Measurements from ENCODE around the gene TRIM44.
"Not testable (repeated sequence)": the region's sequence is repeated elsewhere in the genome, so short reads cannot be mapped to it uniquely, and the experiment has no call there.

The TRIM44 gene

DNA sequence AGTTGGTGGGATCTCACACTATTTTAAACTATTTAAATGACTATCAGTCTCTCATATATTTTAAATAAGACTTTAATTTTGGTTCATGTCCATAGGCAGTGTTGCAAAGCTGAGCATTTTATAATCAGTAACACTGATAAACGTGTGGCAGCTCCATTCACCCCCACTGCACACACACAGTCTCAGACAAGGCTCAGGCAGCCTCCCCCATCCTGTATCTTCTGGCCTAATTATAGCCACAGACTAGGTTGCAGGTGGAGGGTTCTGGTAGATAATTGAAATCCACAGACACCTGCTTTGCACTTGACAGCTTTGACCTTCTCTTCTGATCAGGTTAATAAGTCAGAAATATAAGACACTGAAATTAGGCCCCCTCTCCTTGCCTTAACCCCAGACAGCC lies 162.8 kb downstream of the TRIM44 start:
- DNase-seq: no peak

DNA sequence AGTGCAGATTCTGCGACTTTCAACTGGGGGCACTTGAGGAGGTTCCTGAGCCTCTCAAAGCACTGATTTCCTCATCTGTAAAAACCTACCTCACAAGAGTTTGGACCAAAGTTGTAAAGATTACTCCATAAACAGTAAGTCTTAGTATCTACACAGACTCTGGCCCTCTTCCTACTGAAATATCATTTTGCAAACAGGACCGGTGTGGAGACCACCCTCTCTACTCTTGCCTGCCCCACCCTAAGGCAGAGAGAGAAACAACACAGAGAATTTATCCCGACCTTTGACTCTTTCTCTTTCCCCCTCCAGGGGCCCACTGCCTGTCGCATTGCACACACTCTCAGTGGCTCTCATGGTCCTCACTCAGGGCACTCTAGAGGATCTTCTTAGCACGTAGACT lies 163.4 kb downstream of the TRIM44 start:
- DNase-seq: no peak

DNA sequence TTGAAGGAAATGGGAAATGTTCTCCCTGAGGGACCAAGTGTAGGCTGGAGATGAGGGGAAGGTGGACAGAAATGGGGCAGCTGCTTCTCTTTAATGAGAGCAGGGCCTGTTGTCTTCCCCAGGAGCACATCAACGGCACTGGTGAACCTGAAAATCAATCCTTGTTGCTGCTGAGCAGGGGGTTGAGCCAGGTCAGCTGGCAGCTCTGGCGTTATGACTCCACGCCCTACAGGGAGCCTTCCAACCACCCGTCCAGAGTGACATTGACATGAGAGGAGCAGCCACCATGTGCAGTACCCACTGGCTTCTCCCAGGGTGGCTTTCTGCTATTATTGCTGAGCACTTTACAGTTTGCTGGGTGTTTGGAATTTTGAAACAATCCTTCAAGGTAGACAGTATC lies 164.4 kb downstream of the TRIM44 start:
- no peak for DNase-seq

- no peak for DNase-seq
Measured at GRCh38 chr11:35836205-35836604, 173.6 kb downstream of the TRIM44 start.

DNA sequence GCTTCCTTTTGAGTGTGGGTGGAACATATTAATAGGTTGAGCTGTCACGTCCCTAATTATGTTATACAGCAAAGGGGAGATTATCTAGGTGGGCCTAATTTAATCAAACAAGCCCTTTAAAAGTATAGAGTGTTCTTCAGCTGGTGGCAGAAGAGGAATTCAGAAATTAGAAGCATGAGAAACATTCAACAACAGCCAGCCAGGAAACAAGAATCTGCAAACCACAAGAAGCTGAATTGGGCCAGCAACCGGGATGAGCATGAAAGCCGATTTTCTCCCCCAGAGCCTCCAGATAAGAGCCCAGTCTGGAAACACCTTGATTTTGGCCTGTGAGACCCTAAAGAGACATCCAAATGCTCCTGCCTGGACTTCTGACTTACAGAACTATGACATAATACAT lies 175.5 kb downstream of the TRIM44 start:
- DNase-seq: no peak

DNA sequence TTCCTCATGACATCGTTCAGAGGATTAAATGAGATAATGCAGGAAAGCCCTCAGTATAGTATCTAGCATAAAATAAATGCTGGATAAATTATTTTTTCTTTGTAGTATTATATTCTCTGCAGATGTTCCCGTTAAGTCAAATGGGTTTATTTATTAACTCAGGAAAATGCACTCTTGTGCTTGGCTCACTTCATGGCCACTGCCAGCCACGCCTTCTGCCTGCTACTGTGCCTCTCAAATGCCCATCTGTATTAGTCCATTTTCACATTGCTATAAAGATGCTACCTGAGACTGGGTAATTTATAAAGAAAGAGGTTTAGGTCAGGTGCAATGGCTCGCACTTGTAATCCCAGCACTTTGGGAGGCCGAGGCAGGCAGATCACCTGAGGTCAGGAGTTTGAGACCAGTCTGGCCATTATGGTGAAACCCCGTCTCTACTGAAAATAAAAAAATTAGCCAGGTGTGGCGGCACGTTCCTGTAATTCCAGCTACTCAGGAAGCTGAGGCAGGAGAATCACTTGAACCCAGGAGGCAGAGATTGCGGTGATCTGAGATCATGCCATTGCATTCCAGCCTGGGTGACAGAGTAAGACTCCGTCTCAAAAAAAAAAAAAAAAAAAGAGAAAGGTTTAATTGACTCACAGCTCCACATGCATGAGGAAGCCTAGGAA lies 176.3 kb downstream of the TRIM44 start:
- DNase-seq: not testable (repeated sequence)

DNA sequence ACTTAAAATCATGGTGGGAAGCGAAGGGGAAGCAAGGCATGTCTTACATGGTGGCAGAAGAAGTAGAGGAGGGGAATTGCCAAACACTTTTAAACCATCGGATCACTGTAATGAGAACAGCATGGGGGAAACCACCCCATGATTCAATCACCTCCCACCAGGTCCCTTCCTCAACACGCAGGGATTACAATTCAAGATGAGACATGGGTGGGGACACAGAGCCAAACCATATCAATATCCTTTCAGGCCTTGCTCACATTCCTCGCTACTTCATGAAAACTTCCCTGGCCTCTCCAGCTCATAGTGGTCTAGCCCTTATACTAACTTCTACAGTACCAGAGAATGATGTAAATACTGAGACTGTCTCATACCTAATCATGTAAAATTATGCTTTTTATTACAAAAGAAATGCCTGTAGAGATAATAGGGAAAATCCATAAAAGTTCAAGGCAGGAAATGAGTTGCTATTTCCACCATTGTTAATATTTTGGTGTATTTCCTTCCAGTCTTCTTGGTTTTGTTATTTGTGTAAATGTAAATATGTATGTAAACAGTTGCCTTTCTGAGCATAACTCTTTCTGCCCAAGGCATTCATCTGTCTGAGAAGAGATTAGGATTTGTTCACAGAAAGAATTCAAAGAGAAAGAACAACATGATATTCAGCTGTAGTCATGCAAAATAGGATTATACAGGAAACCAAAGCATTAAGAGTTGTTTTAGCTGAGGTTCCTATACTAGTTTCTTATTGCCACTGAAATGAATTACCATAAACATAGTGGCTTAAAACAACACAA lies 177.0 kb downstream of the TRIM44 start:
- DNase-seq: no peak

- DNase-seq: no peak
Measured at GRCh38 chr11:35841733-35842132, 179.2 kb downstream of the TRIM44 start.

GRCh38 chr11:35842958-35843357 lies 180.4 kb downstream of the TRIM44 start:
- no peak for DNase-seq

GRCh38 chr11:35844579-35844978 lies 182.0 kb downstream of the TRIM44 start:
- DNase-seq: no peak

DNA sequence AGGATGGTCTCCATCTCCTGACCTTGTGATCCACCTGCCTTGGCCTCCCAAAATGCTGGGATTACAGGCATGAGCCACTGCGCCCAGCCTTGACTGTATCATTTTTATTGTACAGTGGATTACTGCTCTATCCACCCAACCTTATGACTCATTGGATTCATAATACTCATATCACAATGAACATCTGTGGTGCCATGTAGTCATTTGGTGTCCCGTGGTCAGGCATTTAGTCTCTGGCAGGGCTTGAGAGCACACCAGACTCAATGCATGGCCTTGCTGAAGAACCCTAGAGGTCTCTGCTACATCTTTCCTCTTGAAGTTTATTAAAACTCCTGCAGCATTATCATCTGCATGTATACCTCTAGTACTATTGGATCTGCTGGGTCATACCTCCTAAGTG lies 183.3 kb downstream of the TRIM44 start:
- DNase-seq: no peak

DNA sequence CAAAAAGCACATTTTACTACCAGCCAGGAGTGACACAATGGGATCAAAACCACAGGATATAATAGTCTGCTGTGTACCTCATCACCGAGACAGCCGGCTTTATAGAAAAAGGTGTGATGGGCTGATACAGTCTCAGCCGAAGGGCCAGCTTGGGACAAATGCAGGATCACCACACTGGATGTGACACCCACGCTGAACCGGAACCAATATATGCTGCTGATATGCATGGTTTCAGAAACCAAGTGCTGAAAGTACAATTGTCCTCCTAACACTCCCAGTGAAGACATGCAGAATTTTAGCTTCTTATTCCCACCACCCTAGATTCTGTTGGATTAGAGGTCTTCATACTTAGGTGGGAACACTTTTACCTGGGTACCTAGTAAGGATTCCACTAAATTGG lies 184.3 kb downstream of the TRIM44 start:
- no peak for DNase-seq

GRCh38 chr11:35847473-35847872 lies 184.9 kb downstream of the TRIM44 start:
- DNase-seq: no peak

- no peak for DNase-seq
Measured at GRCh38 chr11:35848616-35849015, 186.0 kb downstream of the TRIM44 start.

DNA sequence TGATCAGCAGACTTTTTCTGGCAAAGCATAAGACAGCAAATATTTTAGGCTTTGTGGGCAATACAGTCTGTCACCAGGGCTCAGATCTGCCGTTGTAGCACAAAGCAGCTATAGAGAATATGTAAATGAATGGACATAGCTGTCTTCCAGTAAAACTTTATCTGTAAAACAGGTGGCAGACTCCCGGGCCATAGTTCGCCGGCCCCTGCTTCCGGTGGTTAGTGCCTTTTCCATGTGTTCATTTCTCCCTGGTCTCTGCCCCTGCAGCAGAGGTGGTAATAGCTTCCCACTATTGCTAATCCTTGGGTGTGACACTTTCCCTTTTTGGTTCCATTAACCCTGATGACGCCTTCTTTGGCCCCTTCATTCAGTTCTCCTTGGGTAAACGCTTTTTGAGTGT lies 187.6 kb downstream of the TRIM44 start:
- DNase-seq: no peak

- DNase-seq: no peak
Measured at GRCh38 chr11:35851342-35851741, 188.8 kb downstream of the TRIM44 start.

- no peak for DNase-seq
Measured at GRCh38 chr11:35852056-35852455, 189.5 kb downstream of the TRIM44 start.

DNA sequence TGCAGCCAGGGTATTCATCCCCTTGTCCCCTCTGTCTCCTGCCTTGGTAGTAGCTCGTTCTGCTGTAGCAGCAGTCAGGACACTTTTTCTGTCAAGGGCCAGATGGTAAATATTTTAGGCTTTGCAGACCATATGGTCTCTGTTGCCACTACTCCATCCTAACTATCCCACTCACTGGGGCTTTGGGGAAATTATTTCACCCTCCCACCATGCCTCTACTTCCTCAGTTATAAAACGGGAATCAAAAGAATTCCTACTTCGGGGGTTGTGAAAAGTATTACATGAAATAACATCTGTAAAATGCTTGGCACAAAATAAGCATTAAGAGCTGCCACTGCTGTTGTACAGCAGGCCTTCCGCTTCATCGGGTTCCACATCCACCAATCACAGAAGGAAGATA lies 191.4 kb downstream of the TRIM44 start:
- DNase-seq: peak; percentile 69

DNA sequence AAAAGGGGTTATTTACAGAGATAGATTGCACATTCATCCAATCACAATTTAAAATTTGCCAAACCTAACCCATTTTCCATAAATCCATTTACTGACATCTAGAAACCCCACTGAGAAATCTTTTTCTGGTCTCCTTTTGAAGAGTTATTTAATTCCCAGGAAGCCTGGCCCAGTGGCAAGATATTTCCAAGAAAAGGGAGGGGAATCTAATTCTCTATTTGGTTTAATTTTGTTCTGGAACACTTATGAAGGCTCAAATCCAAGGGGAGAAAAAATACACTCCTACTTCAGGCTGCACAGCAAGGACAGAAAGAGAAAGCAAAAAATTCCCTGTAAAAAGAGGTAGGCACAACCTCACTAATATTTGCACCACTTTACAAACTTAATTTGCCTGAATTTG lies 193.1 kb downstream of the TRIM44 start:
- no peak for DNase-seq

GRCh38 chr11:35856259-35856658 lies 193.7 kb downstream of the TRIM44 start:
- DNase-seq: no peak

DNA sequence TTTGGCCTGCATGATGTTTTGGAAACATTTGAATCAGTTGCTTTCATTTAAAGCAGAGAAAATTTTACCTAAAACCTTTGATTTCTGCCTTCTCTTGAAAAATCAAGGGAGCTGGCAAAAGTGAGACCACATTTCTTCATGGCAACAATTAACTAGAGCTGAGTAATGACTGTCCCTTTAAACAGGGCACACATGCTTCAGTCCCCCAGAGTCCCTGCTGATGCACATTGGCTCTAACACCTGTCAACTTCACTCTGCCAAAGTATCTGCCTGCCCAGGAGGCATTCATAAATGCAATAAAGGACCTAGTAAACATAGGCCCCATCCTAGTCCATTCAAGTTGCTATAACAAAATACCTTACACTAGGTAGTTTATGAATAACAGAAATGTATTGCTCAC lies 194.2 kb downstream of the TRIM44 start:
- no peak for DNase-seq

DNA sequence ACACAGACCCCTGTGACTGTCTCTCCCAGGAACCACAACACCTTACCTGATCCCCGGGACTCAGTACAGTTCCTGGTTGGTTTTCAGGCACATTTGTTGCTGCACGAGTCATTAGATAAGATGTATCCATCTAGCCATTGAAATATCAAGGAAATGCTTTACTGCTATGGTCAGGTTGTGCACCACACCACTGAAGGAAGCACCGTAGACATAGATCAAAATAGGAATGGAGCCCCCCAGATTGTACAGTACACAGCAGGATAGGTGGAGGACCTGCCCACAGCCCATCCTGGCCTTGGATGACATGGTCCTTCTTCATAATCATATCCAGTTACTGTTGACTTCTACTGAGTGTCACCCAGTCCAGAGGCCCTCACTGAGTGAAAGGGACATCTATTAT lies 195.3 kb downstream of the TRIM44 start:
- DNase-seq: no peak

- no peak for DNase-seq
Measured at GRCh38 chr11:35859301-35859700, 196.7 kb downstream of the TRIM44 start.

- not testable (repeated sequence) for DNase-seq
Measured at GRCh38 chr11:35860194-35860593, 197.6 kb downstream of the TRIM44 start.

GRCh38 chr11:35861191-35861590 lies 198.6 kb downstream of the TRIM44 start:
- DNase-seq: no peak
